GM23338 (cell line): ENCODE data around the gene BTN3A1. TPM values are rescaled to one million over a fixed set of nuclear protein-coding genes. Genes with fewer than 3 reads are reported as not detected.

Experiments
- ATAC-seq: fragments of 200-7000 bp; cut with Tn5 transposase; 3 replicates; pipeline ENCODE4 v1.9.1; 2020
- DNase-seq: peaks from one replicate; pipeline ENCODE4 v3.0.0-alpha.2; 2015; ENCODE audit warnings: low spot score
- H2AFZ ChIP-seq: fragments of 200-600 bp; sonication (generic); 2 replicates; pipeline ENCODE4 v1.8.0; 2016; ENCODE audit warnings: antibody characterized with exemption, mild to moderate bottlenecking, moderate library complexity
- H3F3A ChIP-seq: fragments of 200-600 bp; sonication (generic); replicated peaks from 2 replicates; pipeline ENCODE4 v1.8.0; 2017; ENCODE audit warnings: antibody characterized with exemption, mixed run types, low read depth
- H3K27ac ChIP-seq: fragments of 200-600 bp; sonication (generic); 2 replicates; pipeline ENCODE4 v1.6.1; 2016; ENCODE audit warnings: low read depth
- H3K27me3 ChIP-seq: fragments of 200-600 bp; sonication (generic); 2 replicates; pipeline ENCODE4 v1.8.0; 2016; ENCODE audit warnings: mild to moderate bottlenecking, mixed run types, moderate library complexity; ENCODE audit not compliant: insufficient read depth
- H3K36me3 ChIP-seq: fragments of 200-600 bp; sonication (generic); 2 replicates; pipeline ENCODE4 v1.8.0; 2016; ENCODE audit warnings: mild to moderate bottlenecking; ENCODE audit not compliant: insufficient read depth
- H3K4me1 ChIP-seq: fragments of 200-600 bp; sonication (generic); 2 replicates; pipeline ENCODE4 v1.8.0; 2016; ENCODE audit warnings: mild to moderate bottlenecking, moderate library complexity; ENCODE audit not compliant: insufficient read depth
- H3K4me2 ChIP-seq: fragments of 200-600 bp; sonication (generic); 2 replicates; pipeline ENCODE4 v1.7.1; 2017; ENCODE audit warnings: mixed run types
- H3K4me3 ChIP-seq: fragments of 200-600 bp; sonication (generic); 2 replicates; pipeline ENCODE4 v1.6.1; 2016; ENCODE audit warnings: mixed run types
- H3K79me2 ChIP-seq: fragments of 200-600 bp; sonication (generic); replicated peaks from 2 replicates; pipeline ENCODE4 v1.8.0; 2017; ENCODE audit warnings: mild to moderate bottlenecking; ENCODE audit not compliant: insufficient read depth
- H3K9me2 ChIP-seq: fragments of 200-600 bp; sonication (generic); 2 replicates; pipeline ENCODE4 v1.8.0; 2017; ENCODE audit not compliant: insufficient read depth
- H4K20me1 ChIP-seq: fragments of 200-600 bp; sonication (generic); replicated peaks from 2 replicates; pipeline ENCODE4 v1.8.0; 2017; ENCODE audit warnings: mild to moderate bottlenecking; ENCODE audit not compliant: insufficient read depth
- H3K27ac Mint-ChIP-seq: 2 replicates; pipeline ENCODE4 v1.8.0; 2020; ENCODE audit warnings: inconsistent platforms, mild to moderate bottlenecking, moderate library complexity, mixed read lengths
- H3K27me3 Mint-ChIP-seq: 3 replicates; pipeline ENCODE4 v1.8.0; 2022; ENCODE audit warnings: low read depth, mild to moderate bottlenecking, moderate library complexity, mixed read lengths, inconsistent platforms; ENCODE audit not compliant: insufficient read depth, poor library complexity
- H3K36me3 Mint-ChIP-seq: 3 replicates; pipeline ENCODE4 v1.8.0; 2021; ENCODE audit warnings: low read depth, mild to moderate bottlenecking, inconsistent platforms, moderate library complexity, mixed read lengths
- H3K4me1 Mint-ChIP-seq: 3 replicates; pipeline ENCODE4 v1.8.0; 2020; ENCODE audit warnings: mild to moderate bottlenecking, inconsistent platforms, mixed read lengths
- H3K4me3 Mint-ChIP-seq: 3 replicates; pipeline ENCODE4 v1.8.0; 2021; ENCODE audit warnings: moderate library complexity, mild to moderate bottlenecking, inconsistent platforms, mixed read lengths
- H3K9me3 Mint-ChIP-seq: 3 replicates; pipeline ENCODE4 v1.8.0; 2020; ENCODE audit warnings: moderate library complexity, mild to moderate bottlenecking, inconsistent platforms, mixed read lengths
- CREB1 ChIP-seq: fragments of 250-450 bp; sonication (Bioruptor Pico); IDR thresholded peaks from 2 replicates; pipeline ENCODE4 v1.5.0; 2020; ENCODE audit warnings: low read depth, mild to moderate bottlenecking, moderate library complexity
- EZH2 ChIP-seq: fragments of 200-600 bp; sonication (generic); IDR thresholded peaks from one replicate; pipeline ENCODE4 v1.8.0; 2017; ENCODE audit warnings: antibody characterized with exemption, mild to moderate bottlenecking, low read depth; ENCODE audit not compliant: unreplicated experiment
- EZH2phosphoT487 ChIP-seq: fragments of 200-600 bp; sonication (generic); IDR thresholded peaks from one replicate; pipeline ENCODE4 v1.8.1; 2018; ENCODE audit warnings: antibody characterized with exemption; ENCODE audit not compliant: unreplicated experiment
- JUNB ChIP-seq: IDR thresholded peaks from one replicate; pipeline ENCODE4 v1.6.1; 2016; ENCODE audit warnings: antibody characterized with exemption; ENCODE audit not compliant: unreplicated experiment
- POLR2AphosphoS5 ChIP-seq: IDR thresholded peaks from 2 replicates; pipeline ENCODE4 v1.6.1; 2016; ENCODE audit warnings: antibody characterized with exemption, low read depth
- STAT1 ChIP-seq: IDR thresholded peaks from one replicate; pipeline ENCODE4 v1.6.1; 2016; ENCODE audit warnings: antibody characterized with exemption; ENCODE audit not compliant: unreplicated experiment
- ZNF462 ChIP-seq: fragments of 250-450 bp; sonication (Bioruptor Pico); IDR thresholded peaks from 2 replicates; pipeline ENCODE4 v1.5.0; 2020; ENCODE audit warnings: mild to moderate bottlenecking, moderate library complexity
- polyA plus RNA-seq: library from polyadenylated mRNA; unstranded; fragments of >200 nt; fragmentation: Nextera tagmentation; extraction: Ambion mirVana; gene quantifications from 2 replicates; pipeline ENCODE4 v1.2.1, GENCODE V29; 2016
- total RNA-seq: library from RNA; depleted of rRNA; stranded (reverse); fragments of >200 nt; shearing (Covaris generic); gene quantifications from 2 replicates; pipeline ENCODE4 v1.2.3, GENCODE V29; 2014
- TF ChIP-seq, protein P1 (sequence below), 2 experiments: fragments of 200-600 bp in 1 of 2; sonication (generic) in 1 of 2; conservative IDR thresholded peaks; 2 replicates each; pipeline versions ENCODE4 v1.5.1 to v1.6.1; 2016 to 2017; ENCODE audit warnings: antibody characterized with exemption in 2 of 2, low read depth in 2 of 2, mild to moderate bottlenecking in 2 of 2, moderate library complexity in 1 of 2
- TF ChIP-seq, protein P2 (sequence below): IDR thresholded peaks from one replicate; pipeline ENCODE4 v1.6.1; 2018; ENCODE audit warnings: antibody characterized with exemption; ENCODE audit not compliant: unreplicated experiment

Gene BTN3A1
- total and polyA plus RNA-seq, 2 experiments from 2014 or later, result 2.4 to 4.0 TPM

DNA sequence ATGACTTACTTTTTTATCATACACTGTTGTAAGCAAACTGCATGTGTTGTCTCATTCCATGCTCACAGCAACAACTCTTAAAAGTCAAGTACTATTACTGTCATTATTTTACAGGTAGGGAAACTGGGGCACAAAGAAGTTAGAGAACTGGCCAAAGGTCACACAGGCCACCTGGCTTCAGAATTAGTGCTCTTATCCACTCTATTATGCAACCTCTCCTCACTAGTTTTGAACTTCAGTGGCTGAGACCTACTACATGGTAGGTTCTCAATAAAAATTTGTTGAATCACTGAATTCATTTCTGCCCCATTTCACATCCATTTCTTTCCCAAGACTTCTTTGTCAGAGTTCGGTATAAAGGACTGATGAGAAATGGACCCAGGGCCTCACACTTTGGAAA, 35.9 kb downstream of the BTN3A1 start:
- H3K4me3 ChIP-seq, result no peak overlapping the region
- no peak overlapping the region for H3K27ac ChIP-seq
- TF ChIP-seq CREB1 (no peak), STAT1 (no peak), EZH2phosphoT487 (no peak)
- Mint-ChIP-seq H3K27me3 (peaks cover 3% of the 10 kb centered on the region), H3K36me3 (peaks cover 20% of the 10 kb centered on the region), H3K27ac (no peak overlapping the region), H3K4me3 (no peak overlapping the region), H3K9me3 (peaks cover 19% of the 10 kb centered on the region), H3K4me1 (no peaks in the 10 kb centered on the region)
- no peaks in the 10 kb centered on the region for H4K20me1 ChIP-seq
- H3K36me3 ChIP-seq, result no peaks in the 10 kb centered on the region
- no peak overlapping the region for H3K4me2 ChIP-seq
- no peaks in the 10 kb centered on the region for H3K79me2 ChIP-seq
- peaks cover 4% of the 10 kb centered on the region; the same call in 1 of the 2 replicates for H3K9me2 ChIP-seq
- H3K4me1 ChIP-seq, result no peaks in the 10 kb centered on the region
- H3K27me3 ChIP-seq, result no peaks in the 10 kb centered on the region
- no peak for ATAC-seq
- no peak overlapping the region for H2AFZ ChIP-seq
- DNase-seq, result no peak
- no peaks in the 10 kb centered on the region for H3F3A ChIP-seq

GRCh38 chr6:26439151-26440125, 37.4 kb downstream of the BTN3A1 start:
- Histone ChIP-seq H3K4me2 (no peak overlapping the region), H4K20me1 (no peaks in the 10 kb centered on the region), H3K4me3 (no peak overlapping the region), H3K27me3 (no peaks in the 10 kb centered on the region), H3K36me3 (no peaks in the 10 kb centered on the region), H3K9me2 (peaks cover 4% of the 10 kb centered on the region; the same call in 1 of the 2 replicates), H3K79me2 (no peaks in the 10 kb centered on the region), H3K27ac (no peak overlapping the region), H2AFZ (no peak overlapping the region), H3F3A (no peaks in the 10 kb centered on the region), H3K4me1 (no peaks in the 10 kb centered on the region)
- ATAC-seq (no peak), DNase-seq (no peak)
- no peak overlapping the region for H3K27ac Mint-ChIP-seq
- H3K9me3 Mint-ChIP-seq, result peaks cover 7% of the 10 kb centered on the region
- peaks cover under 1% of the 10 kb centered on the region for H3K27me3 Mint-ChIP-seq
- peaks cover 6% of the 10 kb centered on the region for H3K36me3 Mint-ChIP-seq
- H3K4me1 Mint-ChIP-seq, result no peaks in the 10 kb centered on the region
- H3K4me3 Mint-ChIP-seq, result no peak overlapping the region
- TF ChIP-seq JUNB, result no peak
- TF ChIP-seq, protein P1, sequence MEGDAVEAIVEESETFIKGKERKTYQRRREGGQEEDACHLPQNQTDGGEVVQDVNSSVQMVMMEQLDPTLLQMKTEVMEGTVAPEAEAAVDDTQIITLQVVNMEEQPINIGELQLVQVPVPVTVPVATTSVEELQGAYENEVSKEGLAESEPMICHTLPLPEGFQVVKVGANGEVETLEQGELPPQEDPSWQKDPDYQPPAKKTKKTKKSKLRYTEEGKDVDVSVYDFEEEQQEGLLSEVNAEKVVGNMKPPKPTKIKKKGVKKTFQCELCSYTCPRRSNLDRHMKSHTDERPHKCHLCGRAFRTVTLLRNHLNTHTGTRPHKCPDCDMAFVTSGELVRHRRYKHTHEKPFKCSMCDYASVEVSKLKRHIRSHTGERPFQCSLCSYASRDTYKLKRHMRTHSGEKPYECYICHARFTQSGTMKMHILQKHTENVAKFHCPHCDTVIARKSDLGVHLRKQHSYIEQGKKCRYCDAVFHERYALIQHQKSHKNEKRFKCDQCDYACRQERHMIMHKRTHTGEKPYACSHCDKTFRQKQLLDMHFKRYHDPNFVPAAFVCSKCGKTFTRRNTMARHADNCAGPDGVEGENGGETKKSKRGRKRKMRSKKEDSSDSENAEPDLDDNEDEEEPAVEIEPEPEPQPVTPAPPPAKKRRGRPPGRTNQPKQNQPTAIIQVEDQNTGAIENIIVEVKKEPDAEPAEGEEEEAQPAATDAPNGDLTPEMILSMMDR (conservative IDR thresholded peaks at IDR 0.05; ENCODE audit: low read depth in 2 of 2), result no peak
- TF ChIP-seq, protein P2, sequence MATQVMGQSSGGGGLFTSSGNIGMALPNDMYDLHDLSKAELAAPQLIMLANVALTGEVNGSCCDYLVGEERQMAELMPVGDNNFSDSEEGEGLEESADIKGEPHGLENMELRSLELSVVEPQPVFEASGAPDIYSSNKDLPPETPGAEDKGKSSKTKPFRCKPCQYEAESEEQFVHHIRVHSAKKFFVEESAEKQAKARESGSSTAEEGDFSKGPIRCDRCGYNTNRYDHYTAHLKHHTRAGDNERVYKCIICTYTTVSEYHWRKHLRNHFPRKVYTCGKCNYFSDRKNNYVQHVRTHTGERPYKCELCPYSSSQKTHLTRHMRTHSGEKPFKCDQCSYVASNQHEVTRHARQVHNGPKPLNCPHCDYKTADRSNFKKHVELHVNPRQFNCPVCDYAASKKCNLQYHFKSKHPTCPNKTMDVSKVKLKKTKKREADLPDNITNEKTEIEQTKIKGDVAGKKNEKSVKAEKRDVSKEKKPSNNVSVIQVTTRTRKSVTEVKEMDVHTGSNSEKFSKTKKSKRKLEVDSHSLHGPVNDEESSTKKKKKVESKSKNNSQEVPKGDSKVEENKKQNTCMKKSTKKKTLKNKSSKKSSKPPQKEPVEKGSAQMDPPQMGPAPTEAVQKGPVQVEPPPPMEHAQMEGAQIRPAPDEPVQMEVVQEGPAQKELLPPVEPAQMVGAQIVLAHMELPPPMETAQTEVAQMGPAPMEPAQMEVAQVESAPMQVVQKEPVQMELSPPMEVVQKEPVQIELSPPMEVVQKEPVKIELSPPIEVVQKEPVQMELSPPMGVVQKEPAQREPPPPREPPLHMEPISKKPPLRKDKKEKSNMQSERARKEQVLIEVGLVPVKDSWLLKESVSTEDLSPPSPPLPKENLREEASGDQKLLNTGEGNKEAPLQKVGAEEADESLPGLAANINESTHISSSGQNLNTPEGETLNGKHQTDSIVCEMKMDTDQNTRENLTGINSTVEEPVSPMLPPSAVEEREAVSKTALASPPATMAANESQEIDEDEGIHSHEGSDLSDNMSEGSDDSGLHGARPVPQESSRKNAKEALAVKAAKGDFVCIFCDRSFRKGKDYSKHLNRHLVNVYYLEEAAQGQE, result no peak
- TF ChIP-seq POLR2AphosphoS5, result no peak
- TF ChIP-seq CREB1, result no peak
- no peak for TF ChIP-seq EZH2
- TF ChIP-seq ZNF462, result no peak
